HepG2 (cell line): ENCODE results near the gene OTOG. TPM values are rescaled to one million over a fixed set of nuclear protein-coding genes. Genes with fewer than 3 reads are reported as not detected.

ENCODE experiments used
- ATAC-seq: fragments of 200-7000 bp; cut with Tn5 transposase; 3 replicates; pipeline ENCODE4 v1.9.1; 2020; ENCODE audit warnings: mild to moderate bottlenecking, moderate library complexity
- BruUV-seq: library from RNA; stranded (reverse); fragments of 400-500 nt; replicated peaks from 2 replicates; lab custom pipeline; 2021; lab: Mats Ljungman, UMichigan
- CTCF ChIA-PET: fragments of 300-600 bp; formaldehyde crosslinking; extraction: SDS; loops from one replicate; lab custom pipeline; 2021; ENCODE audit warnings: low total read pairs, inconsistent platforms, low intra/inter-chr PET ratio; lab: Yijun Ruan, JAX
- POLR2A ChIA-PET: fragments of 350-600 bp; sonication (Branson Sonifier 250); formaldehyde crosslinking; loops from one replicate; lab custom pipeline; 2020; ENCODE audit warnings: antibody characterized with exemption, inconsistent platforms; lab: Yijun Ruan, JAX
- DNase-seq: peaks from one replicate; pipeline ENCODE4 v3.0.0-alpha.2; 2015; ENCODE audit warnings: low spot score
- FAIRE-seq: peaks from 3 replicates; lab custom pipeline; 2011; peaks lifted over from hg19 to GRCh38; lab: Jason Lieb, UNC
- H2AFZ ChIP-seq: one replicate; pipeline ENCODE4 v1.6.1; 2011; ENCODE audit warnings: low read length, inconsistent platforms
- H3K27ac ChIP-seq: fragments of 300-600 bp; 3 replicates; pipeline ENCODE4 v1.8.0; 2011; ENCODE audit warnings: mixed run types, mild to moderate bottlenecking, mixed read lengths, low read length, inconsistent platforms; ENCODE audit not compliant: insufficient read depth; ENCODE audit errors: extremely low read length
- H3K27me3 ChIP-seq, 2 experiments: fragments of 200-600 bp in 1 of 2; 2 replicates in 1 of 2; 3 replicates in 1 of 2; pipeline versions ENCODE4 v1.6.0 to v1.8.0; 2011; ENCODE audit warnings: low read length in 2 of 2, mild to moderate bottlenecking in 2 of 2, moderate library complexity in 2 of 2, inconsistent platforms in 1 of 2; ENCODE audit not compliant: insufficient read depth in 2 of 2, control insufficient read depth in 1 of 2
- H3K36me3 ChIP-seq, 2 experiments: fragments of 200-600 bp in 1 of 2; replicated peaks in 1 of 2; 2 replicates in 1 of 2; 3 replicates in 1 of 2; pipeline versions ENCODE4 v1.5.1 to v1.8.0; 2011; ENCODE audit warnings: low read length in 2 of 2, inconsistent platforms in 1 of 2; ENCODE audit not compliant: insufficient read depth in 2 of 2, control insufficient read depth in 1 of 2
- H3K4me1 ChIP-seq: 2 replicates; pipeline ENCODE4 v1.5.1; 2012; ENCODE audit warnings: low read length, inconsistent platforms; ENCODE audit not compliant: insufficient read depth
- H3K4me2 ChIP-seq: 2 replicates; pipeline ENCODE4 v1.6.0; 2011; ENCODE audit warnings: low read depth, low read length, inconsistent platforms
- H3K4me3 ChIP-seq, 3 experiments: fragments of 200-600 bp in 1 of 3; sonication (generic), shearing (Covaris generic) in 1 of 3; replicated peaks in 1 of 3; 2 replicates each; pipeline ENCODE4 v1.5.1; 2011 to 2016; ENCODE audit warnings: low read length in 3 of 3, inconsistent platforms in 2 of 3, low read depth in 2 of 3, mild to moderate bottlenecking in 2 of 3, control low read depth in 1 of 3, mixed read lengths in 1 of 3; ENCODE audit not compliant: insufficient read depth in 1 of 3
- H3K79me2 ChIP-seq: one replicate; pipeline ENCODE4 v1.6.1; 2011; ENCODE audit warnings: low read length, inconsistent platforms; ENCODE audit not compliant: insufficient read depth
- H3K9ac ChIP-seq: 2 replicates; pipeline ENCODE4 v1.6.0; 2011; ENCODE audit warnings: mild to moderate bottlenecking, low read depth, low read length, inconsistent platforms; ENCODE audit not compliant: insufficient read depth
- H3K9me3 ChIP-seq: 2 replicates; pipeline ENCODE4 v1.5.1; 2012; ENCODE audit warnings: mild to moderate bottlenecking, low read length
- H4K20me1 ChIP-seq: 2 replicates; pipeline ENCODE4 v1.6.0; 2011; ENCODE audit warnings: inconsistent platforms, mild to moderate bottlenecking, low read length, moderate library complexity; ENCODE audit not compliant: insufficient read depth
- FOXK1 ChIP-seq: sonication (generic); formaldehyde crosslinking; IDR thresholded peaks from 2 replicates; pipeline ENCODE4 v1.4.0; 2020; ENCODE audit warnings: low read depth, missing genetic modification reagents, borderline replicate concordance
- POLR2G ChIP-seq: fragments of 200-400 bp; formaldehyde crosslinking; IDR thresholded peaks from 2 replicates; pipeline ENCODE4 v1.6.1; 2018; ENCODE audit warnings: mild to moderate bottlenecking, low read depth, low read length, moderate library complexity
- SUZ12 ChIP-seq: fragments of 150-350 bp; IDR thresholded peaks from 2 replicates; pipeline ENCODE4 v1.6.1; 2014; ENCODE audit warnings: low read depth, low read length
- ZBTB38 ChIP-seq: sonication (generic); formaldehyde crosslinking; IDR thresholded peaks from 2 replicates; pipeline ENCODE4 v1.5.1; 2020; ENCODE audit warnings: mild to moderate bottlenecking, missing genetic modification reagents
- ZBTB42 ChIP-seq: sonication (generic); formaldehyde crosslinking; IDR thresholded peaks from 2 replicates; pipeline ENCODE4 v1.5.0; 2020; ENCODE audit warnings: mild to moderate bottlenecking, missing genetic modification reagents
- ZNF251 ChIP-seq: sonication (generic); formaldehyde crosslinking; IDR thresholded peaks from 2 replicates; pipeline ENCODE4 v1.9.0; 2021; ENCODE audit warnings: mild to moderate bottlenecking, missing genetic modification reagents
- ZNF614 ChIP-seq: IDR thresholded peaks from 2 replicates; pipeline ENCODE4 v1.6.1; 2018; ENCODE audit warnings: missing biosample characterization, missing genetic modification reagents, inconsistent platforms, borderline replicate concordance
- WGBS: methylation state at CpG from one replicate; pipeline ENCODE4 v1.1.6; 2017; ENCODE audit warnings: low lambda C conversion rate; 5-methylcytosine and 5-hydroxymethylcytosine counted together
- in situ Hi-C: cut with HindIII; loops from 2 replicates; pipeline ENCODE4 v1.10.0; 2017; ENCODE audit warnings: low pct_unique_long_range_greater_than_20kb; ENCODE audit not compliant: extremely low pct_ligation_motif_present
- intact Hi-C: fragments of 100-400 bp; cut with micrococcal nuclease; formaldehyde crosslinking; loops from one replicate; pipeline ENCODE4 v1.10.0; 2022; ENCODE audit not compliant: unreplicated experiment
- polyA plus RNA-seq, 8 experiments: library from polyadenylated mRNA; depleted of rRNA in 3 of 8; stranded (reverse) in 7 of 8; unstranded in 1 of 8; fragments of >200 nt; fragmentation: Illumina TruSeq in 4 of 8; extraction: Trizol in 4 of 8; gene quantifications; 2 replicates each; pipeline versions ENCODE4 v1.2.1 to v1.2.3, GENCODE V29; 2011 to 2016; ENCODE audit warnings: low read depth in 4 of 8, missing spikeins in 1 of 8, mixed read lengths in 1 of 8; ENCODE audit not compliant: insufficient read depth in 1 of 8
- total RNA-seq, 5 experiments: library from RNA; depleted of rRNA; stranded (reverse); fragments of >200 nt; fragmentation: Illumina TruSeq; extraction: Trizol; gene quantifications; 2 replicates each; pipeline ENCODE4 v1.2.3, GENCODE V29; 2016; ENCODE audit warnings: low read depth in 1 of 5
- TF ChIP-seq, protein P1 (sequence below): sonication (generic); formaldehyde crosslinking; IDR thresholded peaks from 2 replicates; pipeline ENCODE4 v1.5.0; 2020; ENCODE audit warnings: mild to moderate bottlenecking, missing genetic modification reagents

Gene OTOG
- total and polyA plus RNA-seq, 2 of the 13 experiments (the other 11 are each of a cell fraction or from before 2014, with no cell fraction given), result not detected

DNA sequence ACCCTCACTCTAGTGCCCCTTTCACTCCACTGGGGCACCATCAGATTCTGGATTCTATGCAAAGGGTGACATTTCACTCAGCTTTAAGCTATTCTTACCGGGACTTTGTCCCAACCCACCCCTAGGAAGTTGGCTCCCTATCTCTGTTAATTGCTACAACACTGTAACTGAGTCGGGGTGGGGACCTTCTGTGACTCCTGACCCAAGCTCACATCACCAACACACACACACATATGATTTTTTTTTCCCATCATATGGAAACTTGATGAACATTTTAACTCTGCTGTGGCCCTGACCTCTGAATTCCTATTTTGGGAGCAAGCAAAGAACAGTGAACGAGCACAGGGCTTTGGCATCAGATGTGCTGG, 19.4 kb upstream of the OTOG start:
- in situ Hi-C loops, result no loop called here
- 15% methylated on average over 3 of the region's 3 CpGs for WGBS
- intact Hi-C loops, result no loop called here
- H3K4me2 ChIP-seq, result no peak overlapping the region
- peaks cover 21% of the 10 kb centered on the region for H3K4me1 ChIP-seq
- no peak overlapping the region for H3K4me3 ChIP-seq
- TF ChIP-seq SUZ12 (no peak), ZNF251 (CRISPR knock-in tag) (no peak), POLR2G (no peak), ZBTB38 (CRISPR knock-in tag) (no peak), ZNF614 (CRISPR knock-in tag) (no peak), FOXK1 (CRISPR knock-in tag) (no peak), ZBTB42 (CRISPR knock-in tag) (no peak)
- TF ChIP-seq, protein P1, sequence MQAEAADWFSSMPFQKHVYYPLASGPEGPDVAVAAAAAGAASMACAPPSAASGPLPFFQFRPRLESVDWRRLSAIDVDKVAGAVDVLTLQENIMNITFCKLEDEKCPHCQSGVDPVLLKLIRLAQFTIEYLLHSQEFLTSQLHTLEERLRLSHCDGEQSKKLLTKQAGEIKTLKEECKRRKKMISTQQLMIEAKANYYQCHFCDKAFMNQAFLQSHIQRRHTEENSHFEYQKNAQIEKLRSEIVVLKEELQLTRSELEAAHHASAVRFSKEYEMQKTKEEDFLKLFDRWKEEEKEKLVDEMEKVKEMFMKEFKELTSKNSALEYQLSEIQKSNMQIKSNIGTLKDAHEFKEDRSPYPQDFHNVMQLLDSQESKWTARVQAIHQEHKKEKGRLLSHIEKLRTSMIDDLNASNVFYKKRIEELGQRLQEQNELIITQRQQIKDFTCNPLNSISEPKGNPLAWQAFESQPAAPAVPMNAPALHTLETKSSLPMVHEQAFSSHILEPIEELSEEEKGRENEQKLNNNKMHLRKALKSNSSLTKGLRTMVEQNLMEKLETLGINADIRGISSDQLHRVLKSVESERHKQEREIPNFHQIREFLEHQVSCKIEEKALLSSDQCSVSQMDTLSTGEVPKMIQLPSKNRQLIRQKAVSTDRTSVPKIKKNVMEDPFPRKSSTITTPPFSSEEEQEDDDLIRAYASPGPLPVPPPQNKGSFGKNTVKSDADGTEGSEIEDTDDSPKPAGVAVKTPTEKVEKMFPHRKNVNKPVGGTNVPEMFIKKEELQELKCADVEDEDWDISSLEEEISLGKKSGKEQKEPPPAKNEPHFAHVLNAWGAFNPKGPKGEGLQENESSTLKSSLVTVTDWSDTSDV, result no peak
- no peak for DNase-seq
- ATAC-seq, result no peak
- H3K79me2 ChIP-seq, result no peaks in the 10 kb centered on the region
- H4K20me1 ChIP-seq, result no peaks in the 10 kb centered on the region
- H2AFZ ChIP-seq, result no peak overlapping the region
- no peaks in the 10 kb centered on the region for H3K9me3 ChIP-seq
- H3K9ac ChIP-seq, result no peak overlapping the region
- no TSS peak for BruUV-seq
- ChIA-PET CTCF (interaction anchor here (1.2 to 2.3 kb wide), 3 partner anchors 139 to 143 kb away, joined by 5 to 13 read pairs (median 11); partner anchors contain the start of gene KCNJ11), POLR2A (no interaction called here)
- peaks cover 0 to 27% of the 10 kb centered on the region in 2 experiments; a peak in 4 of 5 replicates for H3K27me3 ChIP-seq
- no peak overlapping the region for H3K27ac ChIP-seq
- no peak for FAIRE-seq
- no peaks in the 10 kb centered on the region for H3K36me3 ChIP-seq
